HuH-7.5 (cell line): ENCODE results near the gene ESRRB.

Source experiments
- DNase-seq: peaks from one replicate; pipeline ENCODE4 v3.0.0; 2011; ENCODE audit warnings: low spot score

Gene ESRRB

GRCh38 chr14:76541594-76542219, 165.8 kb downstream of the ESRRB start:
- DNase-seq: no peak

- peak; percentile 27 for DNase-seq
These were observed 170.7 kb downstream of the ESRRB start for GRCh38 chr14:76546426-76547221.

GRCh38 chr14:76547831-76548230, 171.9 kb downstream of the ESRRB start:
- no peak for DNase-seq

- DNase-seq: no peak
These were observed 174.6 kb downstream of the ESRRB start for GRCh38 chr14:76550534-76550933.

GRCh38 chr14:76551116-76551515, 175.2 kb downstream of the ESRRB start:
- DNase-seq: no peak
